GM18511 (cell line): ENCODE data around the gene RAD52.
"Not testable (repeated sequence)": the region's sequence is repeated elsewhere in the genome, so short reads cannot be mapped to it uniquely, and the experiment has no call there.

Source experiments
- ATAC-seq: cut with Tn5 transposase; IDR thresholded peaks from one replicate; pipeline ENCODE4 v1.9.1; 2021; ENCODE audit warnings: mild to moderate bottlenecking, moderate library complexity; ENCODE audit not compliant: unreplicated experiment

Gene RAD52

GRCh38 chr12:968545-968944 lies 19.1 kb upstream of the RAD52 start:
- ATAC-seq, result no peak

GRCh38 chr12:967641-968040 lies 18.1 kb upstream of the RAD52 start:
- no peak for ATAC-seq

DNA sequence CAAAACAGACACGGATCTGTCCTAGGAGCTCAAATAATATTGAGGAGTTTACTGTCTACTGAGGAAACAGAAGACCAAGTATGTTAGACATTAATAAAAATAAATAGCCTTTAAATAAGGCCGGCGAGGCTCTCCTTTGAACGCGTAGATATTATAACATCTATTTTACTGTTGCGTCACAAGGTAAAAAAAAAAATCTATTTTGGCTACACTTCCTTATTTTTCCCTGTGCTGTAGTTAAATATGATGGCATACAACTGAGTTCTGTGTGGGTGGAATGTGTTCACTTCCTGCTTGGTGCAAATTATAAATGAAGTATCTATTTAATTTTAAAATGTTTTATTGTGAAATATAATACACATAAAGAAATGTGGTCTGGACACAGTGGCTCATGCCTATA lies 17.2 kb upstream of the RAD52 start:
- no peak for ATAC-seq

DNA sequence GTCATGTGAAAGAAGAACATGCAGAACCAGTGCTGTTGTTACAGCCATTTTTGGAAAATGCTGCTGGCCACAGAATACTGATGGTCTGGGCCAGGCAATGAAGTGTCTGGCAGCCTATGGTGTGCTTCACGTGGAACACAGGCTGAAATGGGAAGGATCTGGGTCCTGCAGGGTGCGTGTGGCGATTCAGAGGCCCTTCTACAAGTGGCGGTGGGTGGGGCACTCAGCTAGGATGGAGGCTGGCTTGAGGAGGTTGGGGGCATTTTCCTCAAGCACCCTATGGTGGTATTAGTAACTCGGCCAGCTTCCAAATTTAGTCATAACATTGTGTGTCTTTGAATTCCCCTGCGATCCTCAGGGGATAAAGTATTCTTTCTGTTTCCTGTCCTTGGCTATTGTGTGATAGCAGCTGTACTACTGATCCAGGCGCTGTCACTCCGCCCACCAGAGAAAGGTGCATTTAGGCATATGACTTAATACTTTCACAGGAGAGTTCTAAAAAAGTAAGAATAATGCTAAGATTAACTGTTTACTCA lies 9.2 kb upstream of the RAD52 start:
- peak; percentile 84 for ATAC-seq

DNA sequence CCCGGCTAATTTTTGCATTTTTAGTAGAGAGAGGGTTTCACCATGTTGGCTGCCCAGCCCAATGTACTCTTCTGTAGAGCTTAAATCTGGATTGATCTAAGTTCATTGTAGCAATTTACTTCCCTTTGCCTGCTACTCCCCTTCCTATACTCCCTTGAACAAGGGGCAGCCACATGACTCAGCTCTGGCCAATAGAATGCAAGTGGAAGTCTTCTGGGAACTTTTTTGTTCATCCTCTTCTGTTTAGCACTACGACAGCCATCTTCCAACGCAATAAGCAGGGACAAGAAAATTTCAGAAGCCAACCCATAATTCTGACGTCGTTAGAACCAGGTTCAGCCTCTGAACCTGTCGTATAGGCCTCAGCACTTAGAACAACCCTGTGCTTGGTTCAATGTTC lies 6.4 kb upstream of the RAD52 start:
- no peak for ATAC-seq

GRCh38 chr12:954741-955140 lies 5.2 kb upstream of the RAD52 start:
- ATAC-seq, result no peak

- ATAC-seq, result no peak
Measured at GRCh38 chr12:953776-954175, 4.3 kb upstream of the RAD52 start.

GRCh38 chr12:951176-951575 lies 1.7 kb upstream of the RAD52 start:
- ATAC-seq, result no peak

DNA sequence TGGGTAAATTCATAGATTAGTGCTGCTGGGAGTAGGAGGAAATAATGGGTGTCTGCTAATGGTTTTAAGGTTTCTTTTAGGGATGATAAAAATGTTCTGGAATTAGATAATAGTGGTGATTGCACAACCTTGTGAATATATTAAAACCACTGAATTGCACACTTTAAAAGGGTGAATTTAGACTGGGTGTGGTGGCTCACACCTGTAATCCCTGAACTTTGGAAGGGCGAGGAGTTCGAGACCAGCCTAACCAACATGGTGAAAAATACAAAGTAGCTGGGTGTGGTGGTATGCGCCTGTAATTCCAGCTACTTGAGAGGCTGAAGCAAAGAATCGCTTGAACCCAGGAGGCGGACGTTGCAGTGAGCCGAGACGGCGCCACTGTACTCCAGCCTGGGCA lies 1.3 kb downstream of the RAD52 start:
- ATAC-seq, result no peak

GRCh38 chr12:946631-947030 lies 2.9 kb downstream of the RAD52 start:
- ATAC-seq, result no peak

DNA sequence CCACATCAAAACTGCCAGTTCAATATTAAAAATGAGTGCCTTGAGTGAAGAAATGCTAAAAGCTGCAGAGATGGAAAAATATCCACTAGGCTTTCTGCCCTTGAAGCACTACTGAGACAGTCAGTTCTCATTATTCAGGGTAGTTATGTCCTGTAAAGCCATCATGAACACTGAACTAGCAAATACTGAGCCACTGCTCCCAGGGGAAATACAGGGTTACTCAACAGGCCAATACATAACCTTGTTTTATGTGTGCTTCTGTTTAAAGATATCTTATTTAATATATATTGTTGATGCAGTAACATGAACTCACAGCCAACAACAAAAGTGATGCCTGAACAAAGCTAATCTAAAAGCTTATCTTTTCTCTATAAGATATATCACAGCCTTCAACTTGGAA lies 3.3 kb downstream of the RAD52 start:
- no peak for ATAC-seq

- ATAC-seq, result no peak
Measured at GRCh38 chr12:944211-944610, 5.3 kb downstream of the RAD52 start.

- no peak for ATAC-seq
Measured at GRCh38 chr12:943051-943450, 6.4 kb downstream of the RAD52 start.

DNA sequence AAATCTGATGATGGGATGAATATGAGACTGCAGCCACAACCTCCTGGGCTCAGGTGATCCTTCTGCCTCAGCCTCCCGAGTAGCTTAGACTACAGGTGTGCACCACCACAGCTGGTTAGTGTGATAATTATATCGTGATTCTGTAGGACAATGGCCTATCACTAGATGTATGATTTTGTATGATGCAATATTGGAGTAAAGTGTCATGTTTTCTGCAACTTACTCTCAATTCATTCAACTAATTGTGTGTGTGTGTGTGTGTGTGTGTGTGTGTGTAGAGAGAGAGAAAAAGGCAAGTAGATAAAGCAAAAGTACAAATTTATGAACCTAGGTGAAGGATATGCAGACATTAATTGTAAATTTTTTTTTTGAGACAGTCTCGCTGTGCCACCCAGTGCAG lies 10.7 kb downstream of the RAD52 start:
- ATAC-seq, result no peak

GRCh38 chr12:936377-937345 lies 12.8 kb downstream of the RAD52 start:
- no peak for ATAC-seq

GRCh38 chr12:935891-936290 lies 13.6 kb downstream of the RAD52 start:
- not testable (repeated sequence) for ATAC-seq

- ATAC-seq, result no peak
Measured at GRCh38 chr12:931591-931990, 17.9 kb downstream of the RAD52 start.

DNA sequence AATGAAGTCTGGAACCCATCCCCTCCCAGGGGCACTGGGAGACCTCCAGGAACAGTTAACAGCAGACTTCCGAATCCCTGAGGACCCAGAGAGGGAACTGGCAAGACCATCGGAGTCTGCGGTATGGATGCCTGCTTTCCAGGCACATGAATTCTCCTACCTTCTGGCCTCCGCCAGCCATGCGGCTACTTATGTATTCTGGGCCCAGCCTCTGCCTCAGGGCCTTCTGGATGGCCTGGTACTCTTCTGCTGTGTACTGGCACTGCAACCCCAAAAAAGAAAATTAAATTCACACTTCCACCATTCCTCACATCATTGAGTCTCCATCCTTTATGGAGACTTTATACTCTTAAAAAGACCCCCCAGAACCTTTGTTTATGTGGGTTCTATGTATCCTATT lies 18.4 kb downstream of the RAD52 start:
- ATAC-seq, result no peak

DNA sequence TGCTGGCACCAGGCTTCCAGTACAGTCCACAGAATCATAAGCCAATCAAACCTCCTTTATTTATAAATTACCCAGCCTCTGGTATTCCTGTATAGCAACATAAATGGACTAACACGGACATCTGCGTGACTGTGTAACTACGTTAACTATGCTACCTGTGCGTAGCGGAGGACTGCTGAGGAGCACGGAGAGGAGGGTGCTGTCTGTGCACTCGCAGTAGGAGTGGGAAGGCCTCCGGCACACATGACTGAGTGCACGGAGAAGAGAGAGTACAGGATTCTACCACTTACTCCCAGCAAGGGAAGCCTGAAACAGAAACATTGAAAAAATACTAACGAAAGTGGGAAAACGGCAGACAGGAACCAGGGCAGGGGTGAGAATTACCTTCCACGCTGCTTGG lies 22.9 kb downstream of the RAD52 start:
- no peak for ATAC-seq

GRCh38 chr12:922285-922684 lies 27.2 kb downstream of the RAD52 start:
- ATAC-seq, result no peak

DNA sequence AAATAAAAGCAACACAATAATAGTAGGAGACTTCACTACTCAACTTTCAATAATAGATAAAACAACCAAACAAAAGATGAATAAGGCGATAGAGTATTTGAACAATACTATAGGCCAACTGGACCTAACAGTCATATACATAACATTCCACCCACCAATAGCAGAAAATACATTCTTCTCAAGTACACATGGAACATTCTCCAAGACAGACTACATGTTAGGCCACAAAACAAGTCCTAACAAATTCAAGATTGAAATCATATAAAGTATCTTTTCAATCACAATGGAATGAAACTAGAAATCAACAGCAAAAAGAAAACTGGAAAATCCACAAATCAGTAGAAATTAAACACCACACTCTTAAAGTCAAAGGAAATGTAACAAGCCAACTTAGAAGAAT lies 28.8 kb downstream of the RAD52 start:
- ATAC-seq, result no peak

- no peak for ATAC-seq
Measured at GRCh38 chr12:916712-917445, 32.6 kb downstream of the RAD52 start.
